Amniotic epithelial cell (primary cell): Measurements from ENCODE around the gene B3GNT2.
A peak's percentile ranks its signal among the peaks of the same experiment; 100 is the strongest.

Experiments
- DNase-seq: peaks from one replicate; pipeline ENCODE4 v3.0.0-alpha.2; 2010; ENCODE audit warnings: low read depth

The B3GNT2 gene

DNA sequence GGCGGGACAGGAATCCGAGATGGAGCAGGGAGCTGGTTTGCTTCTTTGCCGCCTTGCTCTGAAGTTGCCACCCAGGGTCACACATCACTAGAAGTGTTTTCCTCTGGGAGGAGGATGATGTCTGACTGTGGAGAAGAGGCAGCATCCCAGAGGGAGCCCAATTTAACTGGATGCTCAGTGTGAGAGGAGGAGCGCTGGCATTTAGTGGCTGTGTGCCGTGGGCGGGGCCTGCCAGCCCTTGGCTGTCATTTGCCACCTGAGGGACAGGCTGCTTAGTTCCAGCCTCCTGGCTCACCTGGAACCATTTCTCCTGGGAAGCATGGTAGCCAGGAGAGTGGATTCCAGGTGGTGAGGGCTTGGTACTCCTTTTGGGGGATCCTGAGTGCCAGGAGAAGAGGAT, 9.6 kb downstream of the B3GNT2 start:
- no peak for DNase-seq

- DNase-seq: no peak
Observed at GRCh38 chr2:62206024-62206423, 10.1 kb downstream of the B3GNT2 start.

DNA sequence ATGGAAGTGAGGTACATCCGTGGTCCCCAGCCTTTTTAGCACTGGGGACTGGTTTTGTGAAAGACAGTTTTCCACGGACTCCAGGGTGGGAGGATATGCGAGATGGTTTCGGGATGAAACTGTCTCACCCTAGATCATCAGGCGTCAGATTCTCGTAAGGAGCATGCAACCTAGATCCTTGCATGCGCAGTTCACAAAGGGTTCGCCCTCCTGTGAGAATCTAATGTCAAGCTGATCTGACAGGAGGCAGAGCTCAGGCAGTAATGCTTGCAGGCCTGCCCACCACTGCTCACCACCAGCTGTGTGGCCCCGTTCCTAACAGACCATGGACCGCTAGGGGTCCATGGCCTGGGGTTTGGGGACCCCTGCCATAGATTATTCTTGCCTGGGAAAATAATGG, 11.6 kb downstream of the B3GNT2 start:
- no peak for DNase-seq

DNA sequence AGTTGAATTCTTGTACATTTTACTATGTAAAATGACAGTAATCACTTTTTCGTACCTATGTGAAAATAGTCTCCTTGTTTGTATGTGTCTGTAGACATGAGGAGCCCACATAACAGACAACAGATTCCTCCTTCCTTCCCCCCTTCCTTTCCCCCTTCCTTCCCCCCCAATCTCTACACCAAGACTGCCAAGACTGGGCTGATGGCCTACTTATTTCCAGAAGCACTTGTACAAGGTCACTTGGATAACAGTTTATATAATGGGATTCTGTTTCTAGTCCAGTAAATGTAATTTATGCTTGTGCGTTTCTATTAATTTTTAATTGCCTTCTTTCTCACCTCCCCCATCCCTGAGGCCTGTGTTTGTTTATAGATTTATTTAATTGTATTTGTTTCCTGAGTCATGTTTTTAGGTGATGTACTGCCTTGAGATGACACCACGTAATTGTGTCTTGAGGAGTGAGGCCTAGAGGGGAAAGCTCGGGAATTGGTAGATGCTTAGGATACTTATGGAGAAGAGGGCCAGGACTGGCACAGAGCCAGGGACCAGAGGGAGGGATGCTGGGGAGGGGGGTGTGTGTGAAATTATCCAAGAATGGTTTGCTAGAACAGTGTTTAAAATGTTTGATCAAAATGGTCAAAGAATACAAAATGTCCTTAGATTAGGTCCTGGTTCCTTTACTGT, 12.3 kb downstream of the B3GNT2 start:
- no peak for DNase-seq

GRCh38 chr2:62208758-62209114, 12.8 kb downstream of the B3GNT2 start:
- DNase-seq: no peak

GRCh38 chr2:62209427-62209991, 13.6 kb downstream of the B3GNT2 start:
- DNase-seq: no peak

GRCh38 chr2:62215306-62216064, 19.6 kb downstream of the B3GNT2 start:
- DNase-seq: peak; percentile 41

DNA sequence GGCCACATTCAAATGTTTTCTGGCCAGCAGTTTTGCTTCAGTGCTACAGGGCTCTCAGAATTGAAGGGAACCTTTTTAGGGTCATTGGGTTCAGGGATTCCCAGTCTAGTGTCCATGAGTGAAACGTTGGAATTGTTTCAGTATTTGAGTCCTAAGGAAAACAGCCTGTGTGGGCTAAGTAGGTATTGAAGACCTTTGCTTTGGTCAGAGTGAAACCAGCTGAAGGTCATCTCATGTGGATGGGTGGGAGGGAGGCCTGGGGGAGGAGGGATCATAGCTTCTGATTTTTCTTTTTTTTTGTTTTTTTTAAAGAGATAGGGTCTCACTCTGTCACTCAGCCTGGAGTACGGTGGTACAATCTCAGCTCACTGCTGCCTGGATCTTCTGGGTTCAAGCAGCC, 20.2 kb downstream of the B3GNT2 start:
- no peak for DNase-seq

DNA sequence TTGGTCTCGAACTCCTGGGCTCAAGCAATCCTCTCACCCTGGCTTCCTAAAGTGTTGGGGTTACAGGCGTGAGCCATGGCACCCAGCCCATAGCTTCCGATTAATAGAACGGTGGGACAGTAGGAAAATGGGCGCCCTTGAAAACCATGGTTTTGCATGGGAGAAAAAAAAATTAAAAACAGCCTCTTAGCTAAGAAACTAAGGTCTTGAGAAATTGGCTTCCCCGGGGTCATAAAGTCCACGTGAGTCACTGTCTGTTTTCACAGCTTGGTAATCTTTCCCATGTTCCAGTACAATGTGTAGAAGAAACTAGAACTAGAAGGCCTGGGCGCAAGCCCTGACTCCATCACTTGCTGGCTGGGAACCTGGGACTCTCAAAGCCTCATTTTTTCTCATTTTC, 20.7 kb downstream of the B3GNT2 start:
- peak; percentile 96 for DNase-seq

DNA sequence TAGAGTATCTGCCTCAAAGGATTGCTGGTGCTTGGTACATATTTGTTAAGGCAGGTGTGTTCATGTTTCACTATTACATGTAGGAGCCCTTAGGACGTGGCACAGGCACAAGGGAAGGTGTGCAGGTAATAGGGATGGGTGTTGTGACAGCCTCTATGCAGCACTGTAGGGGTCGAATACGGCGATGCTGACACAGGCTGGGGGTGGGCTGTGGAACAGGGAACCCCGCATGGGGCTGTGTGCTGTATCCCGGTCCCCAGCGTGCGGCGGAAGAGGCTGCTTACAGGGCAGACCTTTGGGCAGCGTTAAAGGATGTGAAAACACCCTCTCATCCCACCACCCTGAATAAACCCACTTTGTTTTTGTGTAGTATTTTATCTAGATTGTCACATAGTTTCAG, 21.5 kb downstream of the B3GNT2 start:
- no peak for DNase-seq

DNA sequence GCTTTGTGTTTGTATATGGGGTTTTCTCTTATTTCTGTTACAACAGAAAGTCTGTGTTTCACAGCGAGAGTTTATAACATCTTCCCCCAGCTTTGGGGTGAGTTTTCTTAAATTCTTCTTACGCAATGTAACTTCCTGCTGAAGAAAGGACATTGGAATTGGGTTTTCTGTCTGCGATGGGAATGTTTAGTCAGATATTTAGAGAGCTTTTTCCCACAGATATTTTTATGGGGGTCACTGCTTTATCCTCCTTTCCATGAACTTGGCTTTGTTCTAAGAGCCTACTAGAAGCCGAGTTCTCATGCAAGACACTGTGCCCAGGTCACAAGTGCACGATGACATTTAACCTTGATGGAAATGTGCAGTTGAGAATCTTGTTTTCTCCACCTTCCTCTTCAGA, 22.1 kb downstream of the B3GNT2 start:
- DNase-seq: peak; percentile 80

DNA sequence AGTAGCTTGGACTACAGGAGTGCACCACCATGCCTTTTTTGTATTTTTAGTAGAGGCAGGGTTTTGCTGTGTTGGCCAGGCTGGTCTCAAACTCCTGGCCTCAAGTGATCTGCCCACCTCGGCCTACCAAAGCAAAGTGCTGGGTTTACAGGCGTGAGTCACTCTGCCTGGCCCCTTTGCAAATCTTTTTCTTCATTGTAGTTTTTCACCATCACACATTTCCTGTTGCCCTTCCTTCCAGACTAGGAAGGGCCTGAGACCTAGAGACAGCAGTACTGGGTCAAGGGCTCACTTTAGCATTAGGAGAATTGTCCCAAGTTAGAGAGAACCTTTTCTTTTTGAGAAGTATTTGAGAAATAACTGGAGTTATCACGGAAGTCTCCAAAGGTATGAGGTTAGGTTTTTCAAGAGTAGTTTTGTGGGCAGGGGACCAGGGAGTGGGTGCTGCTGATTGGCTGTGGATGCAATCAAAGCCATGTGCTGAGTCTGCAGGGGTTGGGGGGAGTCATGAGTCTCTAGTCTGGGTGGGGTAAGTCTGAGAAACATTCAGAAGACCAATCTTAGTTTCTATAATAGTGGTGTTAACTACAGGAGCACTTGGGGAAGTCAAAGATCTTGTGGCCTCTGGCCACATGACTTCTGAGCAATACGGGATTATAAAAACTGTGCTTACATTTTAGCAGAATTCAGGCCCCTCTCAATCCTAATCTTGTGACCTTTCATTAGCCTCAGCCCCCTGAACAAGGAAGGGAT, 23.7 kb downstream of the B3GNT2 start:
- DNase-seq: no peak

DNA sequence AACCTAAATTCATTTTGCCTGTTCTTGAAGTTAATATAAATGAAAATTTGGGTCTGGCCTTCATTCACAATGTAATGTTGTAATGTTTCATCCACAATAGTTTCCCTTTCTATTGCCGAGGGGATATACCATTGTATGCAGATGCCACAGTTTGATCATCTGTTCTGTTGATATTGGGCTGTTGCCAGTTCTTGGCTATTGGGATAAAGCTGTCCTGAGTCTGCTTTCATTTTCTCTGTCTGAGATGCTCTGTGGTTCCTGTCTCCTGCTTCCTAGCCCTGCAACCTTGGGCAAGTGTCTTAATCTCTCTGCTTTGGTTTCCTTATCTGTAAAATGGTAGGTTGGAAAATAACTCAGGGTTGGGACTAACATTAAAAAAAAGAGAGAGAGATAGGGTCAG, 25.2 kb downstream of the B3GNT2 start:
- peak; percentile 60 for DNase-seq

DNA sequence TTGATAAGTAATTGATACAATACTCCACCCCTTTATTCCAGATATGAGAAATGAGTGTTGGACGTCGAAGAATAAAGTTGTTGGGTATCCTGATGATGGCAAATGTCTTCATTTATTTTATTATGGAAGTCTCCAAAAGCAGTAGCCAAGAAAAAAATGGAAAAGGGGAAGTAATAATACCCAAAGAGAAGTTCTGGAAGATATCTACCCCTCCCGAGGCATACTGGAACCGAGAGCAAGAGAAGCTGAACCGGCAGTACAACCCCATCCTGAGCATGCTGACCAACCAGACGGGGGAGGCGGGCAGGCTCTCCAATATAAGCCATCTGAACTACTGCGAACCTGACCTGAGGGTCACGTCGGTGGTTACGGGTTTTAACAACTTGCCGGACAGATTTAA, 26.3 kb downstream of the B3GNT2 start:
- DNase-seq: no peak

GRCh38 chr2:62222674-62223073, 26.8 kb downstream of the B3GNT2 start:
- no peak for DNase-seq

- no peak for DNase-seq
Observed at GRCh38 chr2:62224976-62225375, 29.1 kb downstream of the B3GNT2 start.

- DNase-seq: no peak
Observed at GRCh38 chr2:62227386-62228075, 31.6 kb downstream of the B3GNT2 start.

DNA sequence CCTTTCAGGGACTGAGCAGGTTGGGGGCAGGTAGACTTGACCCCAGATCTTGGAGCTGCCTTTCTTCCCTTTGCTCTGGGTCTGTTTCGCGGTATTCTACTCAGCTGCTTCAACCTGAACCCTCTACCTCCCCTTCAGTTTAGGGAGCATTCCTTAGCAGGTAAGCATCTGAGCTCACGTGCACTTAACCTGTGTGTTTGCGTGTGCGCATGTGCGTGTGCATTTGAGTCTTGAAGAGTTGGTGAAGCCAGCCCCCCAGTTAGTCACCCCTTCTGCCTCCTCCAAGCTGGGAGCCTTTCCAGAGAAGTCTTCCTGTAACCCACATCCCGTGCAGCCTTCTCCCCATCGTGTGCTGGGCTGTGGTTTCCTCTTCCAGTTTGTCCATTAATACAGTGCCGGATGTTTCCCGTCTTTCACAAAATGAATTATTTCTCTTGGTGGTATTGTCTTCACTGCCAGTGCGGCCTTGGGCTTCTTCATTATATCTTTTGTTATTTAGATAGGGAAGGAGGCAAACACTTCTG, 33.2 kb downstream of the B3GNT2 start:
- no peak for DNase-seq

GRCh38 chr2:62231541-62231940, 35.6 kb downstream of the B3GNT2 start:
- DNase-seq: no peak

- DNase-seq: no peak
Observed at GRCh38 chr2:62234755-62235655, 39.1 kb downstream of the B3GNT2 start.

GRCh38 chr2:62236499-62236898, 40.6 kb downstream of the B3GNT2 start:
- DNase-seq: no peak
